CD4-positive, alpha-beta T cell treated with Interleukin-12 subunit alpha and Interleukin-12 subunit beta, for 1 hour (primary cell): Measurements from ENCODE around the gene OR51G2.
"Not testable (repeated sequence)": the region's sequence is repeated elsewhere in the genome, so short reads cannot be mapped to it uniquely, and the experiment has no call there.

Experiments
- DNase-seq: peaks from one replicate; pipeline ENCODE4 v3.0.0-alpha.2; 2020

Gene OR51G2

DNA sequence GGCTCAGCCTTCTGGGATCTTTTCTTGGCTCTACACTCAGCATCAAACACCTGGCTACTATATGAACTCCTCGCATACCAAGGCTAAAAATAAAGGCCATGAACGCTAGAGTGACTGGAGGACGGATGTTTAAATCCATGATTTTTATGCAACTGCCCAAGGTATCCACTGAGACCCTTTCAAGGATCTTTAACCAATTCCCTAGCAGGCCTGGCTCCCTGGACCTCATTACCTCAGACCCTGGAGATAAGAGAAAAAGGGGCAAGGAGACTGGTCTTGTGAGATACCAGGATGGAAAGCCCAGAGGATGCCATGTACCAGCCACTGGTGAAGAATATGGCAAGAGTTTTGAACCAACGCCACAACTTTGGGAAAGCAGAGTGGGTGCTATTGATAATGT, at the start of gene OR51G2:
TSS of gene OR51G2 (minus strand) at position 101 of the 400 bp plus-strand sequence. CDS start 3,687 bp downstream, outside the sequence.
- no peak for DNase-seq

DNA sequence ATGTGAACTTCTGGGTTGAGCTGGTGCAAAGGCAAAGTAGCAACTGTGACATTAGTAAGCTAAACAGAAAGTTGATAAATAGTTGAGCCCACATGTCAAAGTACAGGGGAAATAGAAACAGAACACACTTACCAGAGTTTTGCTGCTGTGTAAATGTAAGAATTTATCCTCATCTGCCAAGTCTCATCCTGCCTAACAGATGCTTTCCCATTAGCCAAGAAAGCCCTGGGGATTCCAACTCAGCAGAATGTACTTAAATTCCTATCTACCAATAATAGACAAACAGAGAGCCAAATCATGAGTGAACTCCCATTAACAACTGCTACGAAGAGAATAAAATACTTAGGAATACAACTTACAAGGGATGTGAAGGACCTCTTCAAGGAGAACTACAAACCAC, 43.7 kb upstream of the OR51G2 start:
- DNase-seq, result no peak

DNA sequence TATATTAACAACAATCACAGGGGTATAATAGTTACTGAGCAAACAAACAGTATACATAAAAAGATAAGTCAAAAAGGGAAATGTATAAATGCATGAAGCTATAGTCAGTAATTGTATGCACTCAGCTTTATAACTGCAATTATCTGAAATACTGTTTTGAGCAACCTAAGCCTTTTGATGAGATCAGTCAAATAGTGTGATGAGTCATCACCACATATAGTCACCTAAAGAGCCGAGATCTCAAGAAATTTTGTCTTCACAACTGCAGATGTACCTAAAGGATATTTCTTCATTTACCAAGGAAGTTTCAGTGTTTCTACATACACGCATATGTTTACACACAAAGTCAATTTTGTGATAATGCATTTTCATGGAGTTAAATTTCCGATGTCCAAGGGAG, 41.7 kb upstream of the OR51G2 start:
- no peak for DNase-seq

GRCh38 chr11:4957396-4957795, 38.2 kb upstream of the OR51G2 start:
- DNase-seq, result no peak

- DNase-seq, result not testable (repeated sequence)
Observed at GRCh38 chr11:4955613-4956012, 36.5 kb upstream of the OR51G2 start, which contains the start of gene OR51A2. Gene OR51A2, minus strand, starts transcription at chr11:4955713. Its CDS starts 0 bp downstream, at chr11:4955713.

DNA sequence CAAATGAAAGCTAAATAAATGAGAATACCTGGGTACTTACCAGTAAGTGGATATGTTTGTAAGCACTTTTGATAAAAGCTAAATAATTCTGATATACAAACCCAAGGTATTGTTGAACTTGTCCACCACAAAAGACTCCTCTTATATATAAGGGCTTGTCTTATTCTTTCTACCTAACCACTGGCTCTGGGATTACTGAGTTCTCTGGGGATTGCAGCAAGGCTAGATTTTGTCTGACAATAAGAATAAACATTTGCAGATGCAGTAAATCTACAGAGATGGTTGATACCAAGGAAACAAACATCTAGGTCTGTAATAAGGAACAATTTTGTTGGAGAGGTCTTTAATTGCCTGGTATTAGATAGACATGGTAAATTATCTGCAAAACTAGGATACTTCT, 28.4 kb upstream of the OR51G2 start, which contains the start of gene OR51A4:
TSS of gene OR51A4 (minus strand) at position 101 of the 400 bp plus-strand sequence. CDS start 505 bp downstream, outside the sequence.
- no peak for DNase-seq

DNA sequence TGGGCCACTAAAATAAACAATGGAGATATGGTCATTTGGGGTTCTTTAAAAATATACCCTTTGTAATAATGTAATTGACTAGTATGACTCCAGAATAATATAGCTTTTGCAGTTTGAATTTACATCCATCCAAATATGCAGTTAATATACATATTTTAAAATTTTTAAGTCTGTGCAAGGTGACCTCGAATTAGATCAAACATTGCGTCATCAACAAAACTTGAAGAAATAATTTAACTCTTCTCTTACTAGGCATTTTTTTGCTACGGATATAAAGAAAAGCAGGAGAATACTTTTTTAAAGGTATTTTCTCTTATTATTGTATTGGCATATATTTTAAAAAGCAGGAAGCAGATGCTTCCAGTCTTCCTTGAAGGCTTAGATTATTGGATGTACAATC, 17.6 kb upstream of the OR51G2 start:
- no peak for DNase-seq

DNA sequence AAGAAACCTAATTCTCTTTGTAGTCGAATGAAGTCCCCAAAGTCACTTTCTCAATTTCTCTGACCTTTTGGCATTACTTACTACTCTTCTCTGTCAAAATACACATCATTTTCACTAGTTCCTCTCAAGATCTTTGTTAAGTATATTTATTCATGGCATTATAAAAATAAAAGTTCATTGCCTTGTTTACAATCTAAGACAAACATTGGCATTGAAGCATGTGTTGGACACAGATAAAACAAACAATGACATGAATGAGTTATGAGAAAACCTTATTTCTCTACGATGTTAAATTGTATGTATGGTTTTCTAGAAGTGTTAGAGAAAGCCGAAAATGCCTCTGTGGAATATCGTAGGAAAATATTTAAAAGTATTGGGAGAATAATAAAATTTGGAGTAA, 13.6 kb upstream of the OR51G2 start:
- no peak for DNase-seq

- DNase-seq, result no peak
Observed at GRCh38 chr11:4926608-4927007, 7.5 kb upstream of the OR51G2 start.

DNA sequence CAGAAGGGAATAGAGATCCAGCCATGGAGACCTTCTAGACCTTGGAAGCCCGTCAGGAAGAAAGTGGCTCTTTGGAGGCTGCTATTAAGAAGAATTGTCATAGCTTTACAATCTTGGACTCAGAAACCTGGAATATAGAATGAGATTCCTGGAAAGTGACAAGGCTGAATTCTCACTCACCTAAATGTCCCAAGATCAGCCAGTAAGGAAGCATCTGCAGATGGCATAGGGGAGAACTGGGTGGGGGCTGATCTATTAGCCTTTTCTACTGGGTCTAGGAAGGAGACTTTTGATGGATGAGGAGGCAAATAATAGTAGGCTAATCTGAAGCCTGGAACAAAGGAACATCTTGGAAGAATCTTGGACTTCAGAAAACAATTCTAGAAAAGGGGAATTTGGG, 5.1 kb upstream of the OR51G2 start, which contains the start of gene OR51G1:
TSS of gene OR51G1 (minus strand) at position 101 of the 400 bp plus-strand sequence. CDS start at position 101, 0 bp downstream.
- DNase-seq, result no peak

- no peak for DNase-seq
Observed at GRCh38 chr11:4922304-4922703, 3.2 kb upstream of the OR51G2 start.

- no peak for DNase-seq
Observed at GRCh38 chr11:4921796-4922195, 2.6 kb upstream of the OR51G2 start.

GRCh38 chr11:4916581-4916980, 2.6 kb downstream of the OR51G2 start:
- no peak for DNase-seq

- DNase-seq, result no peak
Observed at GRCh38 chr11:4903484-4903883, 15.7 kb downstream of the OR51G2 start, which contains the start of gene OR51A7. Gene OR51A7, plus strand, starts transcription at chr11:4903783. Its CDS starts 3,587 bp downstream, at chr11:4907370.

DNA sequence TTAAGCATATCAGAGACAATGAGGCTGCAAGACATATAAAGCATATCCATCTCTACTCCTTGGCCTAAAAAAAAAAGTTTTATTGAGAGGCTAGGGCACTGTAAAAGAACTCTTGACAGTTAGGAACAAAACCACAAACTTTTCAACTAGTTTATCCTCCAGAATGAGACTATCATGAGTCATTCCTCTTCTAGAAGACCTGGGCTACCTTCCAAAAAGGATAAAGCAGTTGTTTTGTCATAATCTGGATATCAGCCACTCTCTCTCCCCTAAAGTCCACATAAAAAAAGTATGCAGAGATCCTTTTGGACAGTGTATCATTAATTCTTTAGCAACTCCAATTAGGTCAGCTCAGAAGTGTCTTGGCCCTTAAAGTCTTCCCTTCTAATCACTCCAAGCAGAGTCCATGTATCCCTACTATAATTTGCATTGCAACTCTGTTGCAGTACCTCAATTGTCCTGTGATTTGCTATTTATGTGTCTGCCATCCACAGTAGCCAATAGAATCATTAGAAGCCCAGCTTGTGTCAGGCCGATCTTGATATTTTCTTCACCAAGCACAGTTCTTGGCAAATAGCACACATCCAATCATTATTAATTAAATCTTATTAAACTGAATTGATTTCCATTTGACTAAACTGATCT, 27.0 kb downstream of the OR51G2 start:
- no peak for DNase-seq

DNA sequence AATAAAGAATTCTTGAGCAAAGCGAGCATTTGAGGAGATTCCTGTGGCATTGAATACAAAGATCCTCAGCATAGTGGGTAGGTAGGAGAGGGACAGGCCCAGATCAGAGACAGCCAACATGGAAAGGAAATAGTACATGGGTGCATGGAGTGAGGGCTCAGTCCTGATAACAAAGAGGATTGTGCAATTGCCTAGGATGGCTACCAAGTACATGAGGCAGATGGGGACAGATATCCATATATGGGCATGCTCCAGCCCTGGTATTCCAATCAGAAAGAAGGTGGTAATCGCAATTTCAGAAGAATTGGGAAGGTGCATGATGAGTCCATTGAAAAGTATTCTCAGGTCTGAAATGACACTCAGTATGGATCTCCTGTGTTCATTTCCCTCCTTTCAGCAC, 28.9 kb downstream of the OR51G2 start:
- DNase-seq, result no peak

- no peak for DNase-seq
Observed at GRCh38 chr11:4887591-4887990, 31.6 kb downstream of the OR51G2 start.

GRCh38 chr11:4886186-4886585, 33.0 kb downstream of the OR51G2 start:
- no peak for DNase-seq

DNA sequence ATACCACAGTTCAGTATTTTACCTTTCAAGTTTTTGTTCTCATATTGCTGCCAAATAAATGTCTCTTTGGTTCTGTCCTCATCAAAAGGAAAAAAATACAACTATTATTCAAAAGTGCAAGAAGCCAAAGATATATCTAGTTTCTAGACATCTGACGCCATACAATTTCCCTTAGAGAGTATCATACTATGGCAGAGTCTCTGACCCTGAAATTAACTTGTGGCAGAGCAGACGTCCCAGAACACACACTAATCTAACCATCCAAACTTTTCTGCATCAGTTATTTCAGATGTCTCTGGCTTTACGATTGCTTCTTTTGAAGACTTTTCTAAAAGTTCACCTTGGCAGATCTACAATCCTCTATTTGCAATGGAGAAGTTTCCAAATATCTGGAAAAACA, 34.8 kb downstream of the OR51G2 start:
- DNase-seq, result no peak

GRCh38 chr11:4882543-4882942, 36.6 kb downstream of the OR51G2 start:
- no peak for DNase-seq

DNA sequence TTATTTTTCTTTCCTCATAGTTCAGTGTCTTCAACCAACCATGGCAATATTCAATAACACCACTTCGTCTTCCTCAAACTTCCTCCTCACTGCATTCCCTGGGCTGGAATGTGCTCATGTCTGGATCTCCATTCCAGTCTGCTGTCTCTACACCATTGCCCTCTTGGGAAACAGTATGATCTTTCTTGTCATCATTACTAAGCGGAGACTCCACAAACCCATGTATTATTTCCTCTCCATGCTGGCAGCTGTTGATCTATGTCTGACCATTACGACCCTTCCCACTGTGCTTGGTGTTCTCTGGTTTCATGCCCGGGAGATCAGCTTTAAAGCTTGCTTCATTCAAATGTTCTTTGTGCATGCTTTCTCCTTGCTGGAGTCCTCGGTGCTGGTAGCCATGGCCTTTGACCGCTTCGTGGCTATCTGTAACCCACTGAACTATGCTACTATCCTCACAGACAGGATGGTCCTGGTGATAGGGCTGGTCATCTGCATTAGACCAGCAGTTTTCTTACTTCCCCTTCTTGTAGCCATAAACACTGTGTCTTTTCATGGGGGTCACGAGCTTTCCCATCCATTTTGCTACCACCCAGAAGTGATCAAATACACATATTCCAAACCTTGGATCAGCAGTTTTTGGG, 37.2 kb downstream of the OR51G2 start, which contains the start of gene OR51T1:
TSS of gene OR51T1 (plus strand) at position 41 of the 641 bp plus-strand sequence. CDS start at position 41, 0 bp downstream.
- DNase-seq, result no peak

- DNase-seq, result no peak
Observed at GRCh38 chr11:4881188-4881587, 38.0 kb downstream of the OR51G2 start.

DNA sequence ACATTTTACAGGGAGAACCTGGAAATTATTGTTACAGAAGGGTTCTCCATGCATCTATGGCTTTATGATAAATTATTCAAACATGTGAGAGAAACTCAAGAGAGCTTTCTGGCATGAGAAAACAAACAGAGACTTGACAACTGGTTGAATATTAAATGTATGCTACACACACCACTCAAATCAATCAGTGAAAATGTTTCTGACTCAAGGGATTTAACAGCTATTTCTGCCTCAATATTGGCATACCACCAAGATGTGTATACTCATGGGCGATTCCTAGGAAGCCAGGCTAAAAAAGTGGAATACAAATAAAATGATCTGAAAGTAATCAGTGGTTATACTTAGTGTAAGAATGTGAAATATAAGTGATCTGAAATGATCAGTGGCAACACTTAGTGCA, 53.3 kb downstream of the OR51G2 start:
- no peak for DNase-seq

- DNase-seq, result no peak
Observed at GRCh38 chr11:4863876-4864275, 55.3 kb downstream of the OR51G2 start.
